NCI-H510A (cell line): ENCODE data around the gene TRIM65.
"Not testable (repeated sequence)": the region's sequence is repeated elsewhere in the genome, so short reads cannot be mapped to it uniquely, and the experiment has no call there.

Experiments
- DNase-seq: peaks from one replicate; lab custom pipeline; 2025; lab: John Stamatoyannopoulos, UW

The TRIM65 gene

DNA sequence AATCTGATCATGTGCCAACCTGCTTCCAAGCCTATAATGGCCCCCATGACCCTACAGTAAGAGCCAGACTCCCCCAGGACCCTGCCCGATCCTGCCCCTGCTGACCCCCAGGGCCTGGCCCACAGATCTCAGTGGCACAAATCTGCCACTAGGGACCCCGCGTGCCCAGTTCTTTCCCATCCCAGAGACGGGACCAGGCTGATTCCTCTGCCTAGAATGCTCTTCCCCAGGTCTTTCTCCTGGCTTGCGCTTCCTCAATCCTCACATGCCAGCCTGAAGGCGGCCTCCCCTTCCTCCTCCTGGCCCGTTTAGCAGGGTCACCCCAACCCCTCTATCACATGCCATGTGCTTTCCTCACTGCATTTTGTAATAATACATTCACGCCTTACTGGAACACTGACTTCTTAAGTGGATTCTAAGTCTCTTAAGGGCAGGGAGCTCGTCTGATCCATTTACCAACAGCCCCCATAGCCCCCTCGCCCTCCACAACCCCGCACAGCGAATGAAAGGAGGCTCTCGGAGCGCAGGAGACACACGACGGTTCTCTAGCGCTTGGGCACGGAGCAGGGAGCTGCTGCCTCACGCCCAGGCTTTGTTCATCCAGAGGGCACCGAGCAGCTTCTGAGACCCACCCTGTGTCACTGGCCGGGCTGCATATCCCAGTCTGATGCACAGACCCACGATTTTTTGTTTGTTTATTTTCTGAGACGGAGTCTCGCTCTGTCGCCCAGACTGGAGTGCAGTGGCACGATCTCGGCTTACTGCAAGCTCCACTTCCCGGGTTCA lies 1.2 kb downstream of the TRIM65 start:
- DNase-seq = no peak

DNA sequence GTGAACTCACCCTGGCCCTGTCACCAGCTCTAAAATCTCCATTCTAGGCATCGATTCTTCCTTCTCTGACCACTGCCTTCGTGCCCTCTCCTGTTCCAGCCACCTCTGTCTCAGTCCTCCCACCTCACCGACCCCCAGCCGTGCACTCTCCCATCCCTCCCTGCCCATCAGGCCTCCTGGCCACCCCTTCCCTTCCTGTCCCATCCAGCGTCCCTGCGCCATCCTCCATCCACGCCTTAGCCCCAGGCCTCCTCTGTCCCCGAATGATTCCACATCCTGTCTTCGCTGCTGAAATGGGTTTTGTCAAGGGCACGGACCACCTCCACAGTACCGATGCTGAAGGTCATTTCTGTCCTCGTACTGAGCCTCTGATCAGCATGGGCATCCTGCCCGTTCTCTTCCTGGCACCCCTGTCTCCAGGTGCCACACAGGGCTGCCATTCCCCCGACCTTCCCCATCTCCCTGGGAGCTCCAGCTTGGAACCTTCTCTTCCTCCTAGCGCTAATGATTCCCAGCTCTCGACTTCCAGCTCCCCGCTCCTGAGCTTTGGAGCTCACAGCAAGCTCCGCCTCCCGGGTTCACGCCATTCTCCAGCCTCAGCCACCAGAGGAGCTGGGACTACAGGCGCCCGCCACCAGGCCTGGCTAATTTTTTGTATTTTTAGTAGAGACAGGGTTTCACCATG lies 2.6 kb downstream of the TRIM65 start:
- DNase-seq = no peak

DNA sequence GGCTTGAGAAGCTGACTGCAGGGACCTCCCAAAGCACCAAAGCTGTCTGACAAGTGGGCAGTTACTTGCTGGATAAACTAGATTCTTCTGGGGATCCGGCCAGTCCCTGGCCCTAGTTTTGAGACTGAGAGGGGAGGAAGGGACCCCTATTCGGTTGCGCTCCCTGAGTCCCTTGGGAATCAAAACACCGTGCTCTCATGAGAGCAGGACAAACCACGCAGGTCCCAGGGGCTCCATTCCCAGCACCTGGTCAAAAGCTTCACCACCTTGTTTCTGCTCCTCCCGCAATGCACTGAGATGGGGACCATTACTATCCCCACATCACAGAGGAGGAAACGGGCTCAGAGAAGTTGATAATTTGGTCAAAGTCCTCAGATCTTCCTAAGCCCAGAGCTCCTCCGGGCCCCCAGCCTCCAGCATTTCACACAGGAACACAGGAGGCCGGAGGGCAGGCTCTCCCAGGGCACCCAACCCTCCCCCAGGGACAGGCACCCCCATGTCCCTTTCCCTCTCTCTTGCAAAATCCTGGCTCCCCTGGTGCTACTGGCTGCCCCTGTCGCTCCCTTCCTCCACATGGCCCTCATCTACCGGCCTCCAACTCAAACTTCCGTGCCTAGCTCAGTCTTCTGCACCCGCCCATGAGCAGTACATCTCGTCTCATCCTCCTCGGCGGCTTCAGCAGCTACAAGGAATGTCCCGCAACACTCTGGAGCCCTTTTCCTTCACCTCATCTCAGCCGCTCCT lies 3.3 kb downstream of the TRIM65 start:
- DNase-seq = no peak

DNA sequence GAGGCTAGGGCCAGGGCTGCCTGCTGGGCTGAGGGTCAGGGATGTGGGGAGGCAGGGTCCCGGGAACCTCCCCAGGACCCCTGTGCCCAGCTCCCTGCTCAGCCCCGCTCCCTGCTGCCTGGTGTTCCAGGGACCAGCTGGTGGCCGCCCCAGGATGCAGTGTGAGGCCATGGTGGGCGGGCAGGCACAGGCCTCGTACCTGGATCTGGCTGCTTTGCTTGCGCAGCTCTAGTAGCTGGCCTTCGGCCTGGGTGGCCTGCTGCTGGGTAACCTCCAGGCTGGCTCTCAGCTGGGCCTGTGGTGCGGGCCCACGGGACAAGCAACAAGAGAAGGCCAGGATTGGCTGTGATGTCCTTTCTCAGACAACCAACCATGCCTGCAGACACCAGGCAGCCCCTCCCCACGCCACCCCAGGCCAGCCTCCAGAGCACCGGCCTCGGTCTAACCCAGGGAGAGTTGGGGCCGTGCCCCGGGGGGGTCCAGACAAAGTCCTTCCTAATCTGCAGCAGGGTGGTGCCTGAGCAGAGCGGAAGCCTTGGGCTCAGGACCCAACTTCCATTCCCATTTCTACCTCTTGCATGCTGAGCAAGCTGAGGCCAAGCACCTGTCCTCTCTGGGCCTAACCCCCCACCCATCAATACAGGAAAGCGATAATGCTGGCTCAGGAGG lies 4.1 kb downstream of the TRIM65 start:
- DNase-seq = no peak

DNA sequence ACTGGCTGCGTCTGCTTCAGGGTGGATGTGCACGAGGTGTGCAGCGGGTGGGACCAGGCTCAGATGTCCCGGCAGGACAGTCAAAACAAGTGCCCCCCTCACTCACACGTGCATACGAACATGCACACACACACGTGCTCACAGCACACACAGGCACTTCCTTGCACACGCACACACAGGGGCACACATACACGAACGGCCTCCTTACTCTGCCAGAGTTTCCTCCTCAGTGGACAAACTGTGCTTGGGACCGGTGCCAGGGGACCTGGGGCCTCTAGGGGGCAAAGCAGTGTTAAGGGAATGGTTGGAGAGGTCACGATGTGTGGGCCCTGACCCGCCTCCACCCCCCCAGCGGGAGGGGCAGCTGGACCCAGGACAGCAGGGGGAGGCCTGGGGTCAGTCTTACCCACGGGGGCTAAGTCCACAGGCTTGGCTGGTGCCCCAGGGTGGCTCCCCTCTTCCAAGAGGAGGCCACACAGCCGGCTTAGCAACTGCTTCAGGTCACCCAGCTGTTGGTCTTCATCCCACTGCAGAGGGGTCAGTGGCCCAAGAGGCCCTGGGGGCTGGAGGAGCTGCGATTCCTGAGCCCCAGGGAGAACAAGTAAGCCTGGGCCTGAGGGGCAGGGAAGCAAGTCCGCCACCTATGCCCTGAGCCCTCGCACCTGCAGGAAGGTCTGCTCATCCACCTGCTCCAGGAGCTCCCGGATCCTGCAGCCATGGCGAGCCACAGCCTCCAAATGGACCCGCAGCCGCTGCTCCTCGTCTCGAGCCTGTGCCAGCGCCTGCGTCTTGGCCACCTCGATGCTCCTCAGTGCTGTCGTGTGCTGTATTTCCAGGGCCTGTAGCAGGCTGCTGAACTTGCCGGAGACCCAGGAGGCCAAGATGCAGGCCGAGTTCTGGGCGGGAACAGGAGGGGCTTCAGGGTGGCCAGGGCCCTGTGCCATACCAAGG lies 4.9 kb downstream of the TRIM65 start:
- no peak for DNase-seq

DNA sequence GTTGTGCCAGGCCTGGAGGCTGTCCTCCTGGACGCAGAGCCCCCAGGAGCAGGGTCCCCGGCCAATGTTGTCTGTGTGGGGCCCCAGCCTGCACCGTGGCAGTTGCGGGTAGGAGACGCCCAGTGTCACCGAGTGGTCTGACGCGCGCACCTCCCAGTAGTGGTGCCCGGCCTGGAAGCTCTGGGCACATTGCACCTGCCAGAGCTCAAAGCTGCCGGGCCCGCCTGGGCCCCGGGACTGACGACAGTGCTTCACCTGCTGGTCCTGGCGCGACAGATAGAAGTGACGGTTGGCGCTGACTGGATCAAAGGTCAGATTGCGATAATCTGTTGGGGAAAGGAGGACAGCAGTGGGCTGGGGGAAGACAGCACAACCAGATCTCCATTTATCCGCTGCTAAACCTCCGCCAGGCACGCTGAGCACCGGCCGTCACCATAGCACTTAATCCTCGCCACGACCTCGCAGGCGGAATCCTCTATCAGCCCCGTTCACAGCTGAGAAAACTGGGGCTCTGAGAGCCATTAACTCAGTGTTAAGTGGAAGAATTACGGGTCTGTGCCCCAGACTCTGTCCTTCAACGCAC lies 5.6 kb downstream of the TRIM65 start:
- no peak for DNase-seq

DNA sequence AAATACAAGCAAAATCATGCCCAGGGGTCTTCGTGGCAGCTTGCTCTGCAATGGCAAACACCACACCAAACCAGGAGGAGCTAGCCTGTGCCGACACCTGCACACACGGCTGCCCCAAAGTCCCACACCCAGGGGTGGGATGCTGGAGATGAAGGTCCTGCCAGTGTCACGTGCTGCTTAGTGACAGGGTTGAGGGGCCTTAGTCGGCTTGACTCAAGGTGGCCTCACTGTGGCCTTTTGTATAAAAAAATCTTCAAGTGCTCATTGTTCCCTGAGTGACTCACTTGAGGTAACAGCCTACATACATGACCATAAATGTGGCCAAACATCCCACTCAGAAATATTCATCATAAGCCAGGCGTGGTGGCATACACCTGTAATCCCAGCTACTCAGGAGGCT lies 7.3 kb downstream of the TRIM65 start:
- no peak for DNase-seq

DNA sequence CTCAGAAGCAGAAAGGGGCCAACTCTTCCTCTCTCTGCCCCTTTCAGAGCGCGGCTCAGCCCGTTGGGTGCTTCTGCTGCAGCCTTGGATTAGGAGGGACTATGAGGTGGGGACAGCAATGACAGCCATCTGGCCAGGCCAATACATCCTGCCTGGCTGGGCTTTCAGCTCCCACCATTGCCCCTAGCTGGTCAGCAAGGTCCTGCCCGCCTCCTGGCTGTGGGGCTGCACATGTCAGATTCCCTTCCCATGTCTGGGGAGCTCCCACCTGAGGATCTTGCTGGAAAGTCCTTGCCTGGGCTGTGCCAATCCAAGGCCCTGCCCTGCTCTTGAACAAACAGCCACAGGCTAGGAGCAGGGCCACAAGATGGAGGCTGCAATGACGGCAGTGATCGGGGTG lies 8.3 kb downstream of the TRIM65 start:
- no peak for DNase-seq

DNA sequence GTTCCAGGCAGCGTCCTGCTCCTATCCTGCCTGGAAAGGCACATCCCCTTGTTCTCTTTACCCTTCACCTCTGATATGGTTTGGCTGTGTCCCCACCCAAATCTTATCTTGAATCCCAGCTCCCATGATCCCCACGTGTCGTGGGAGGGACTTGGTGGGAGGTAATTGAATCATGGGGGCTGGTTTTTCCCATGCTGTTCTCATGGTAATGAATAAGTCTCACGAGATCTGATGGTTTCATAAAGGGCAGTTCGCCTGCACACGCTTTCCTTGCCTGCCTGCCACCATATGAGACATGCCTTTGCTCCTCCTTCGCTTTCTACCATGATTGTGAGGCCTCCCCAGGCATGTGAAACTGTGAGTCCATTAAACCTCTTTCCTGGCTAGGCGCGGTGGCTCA lies 10.9 kb downstream of the TRIM65 start:
- not testable (repeated sequence) for DNase-seq

DNA sequence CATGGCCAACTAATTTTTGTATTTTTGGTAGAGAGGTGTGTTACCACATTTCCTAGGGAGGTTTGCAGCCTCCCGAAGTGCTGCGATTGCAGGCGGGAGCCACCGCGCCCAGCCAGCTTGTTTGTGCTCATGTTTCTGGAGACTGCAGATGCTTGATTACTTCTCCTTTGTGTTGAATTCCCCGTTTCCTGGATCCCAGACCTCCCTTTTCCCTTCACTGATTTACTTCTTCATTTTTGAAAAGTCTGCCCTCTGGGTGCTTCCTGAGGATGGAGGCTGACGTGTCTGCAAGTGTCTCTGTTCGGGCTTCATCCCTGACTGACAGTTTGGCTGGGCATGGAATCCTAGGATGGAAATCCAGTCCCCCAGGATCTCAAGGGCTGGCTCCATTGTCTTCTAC lies 11.3 kb downstream of the TRIM65 start:
- DNase-seq = no peak

DNA sequence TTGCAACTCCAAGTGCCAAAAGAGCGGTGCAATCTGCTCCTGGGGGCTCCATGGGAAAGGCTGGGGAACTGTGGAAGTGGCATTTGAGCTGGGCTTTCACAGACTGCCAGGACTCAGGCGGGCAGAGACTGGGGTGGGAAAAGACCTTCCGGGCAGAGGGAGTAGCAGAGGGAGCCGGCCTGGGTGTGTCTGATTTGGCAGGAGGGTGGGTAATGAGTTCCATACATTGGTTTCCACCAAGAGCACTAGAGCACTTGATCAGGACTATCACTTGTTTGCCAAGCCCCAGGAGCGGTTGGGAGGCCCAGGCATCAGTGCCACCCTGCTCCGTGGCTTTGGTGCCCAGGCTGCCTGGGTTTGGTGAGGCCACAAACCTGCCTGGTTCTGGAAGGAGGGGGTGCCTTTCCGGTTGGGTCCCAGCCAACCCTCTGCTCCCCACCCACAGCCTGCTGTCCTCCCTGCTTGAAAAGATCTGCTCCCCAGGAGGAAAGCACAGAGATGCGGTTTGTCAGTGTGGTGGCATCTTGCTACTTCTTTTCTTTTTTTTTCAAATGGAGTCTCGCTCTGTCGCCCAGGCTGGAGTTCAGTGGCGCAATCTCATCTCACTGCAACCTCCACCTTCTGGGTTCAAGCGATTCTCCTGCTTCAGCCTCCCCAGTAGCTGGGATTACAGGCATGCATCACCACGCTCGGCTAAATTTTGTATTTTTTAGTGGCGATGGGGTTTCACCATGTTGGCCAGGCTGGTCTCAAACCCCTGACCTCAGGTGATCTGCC lies 14.9 kb downstream of the TRIM65 start:
- no peak for DNase-seq

DNA sequence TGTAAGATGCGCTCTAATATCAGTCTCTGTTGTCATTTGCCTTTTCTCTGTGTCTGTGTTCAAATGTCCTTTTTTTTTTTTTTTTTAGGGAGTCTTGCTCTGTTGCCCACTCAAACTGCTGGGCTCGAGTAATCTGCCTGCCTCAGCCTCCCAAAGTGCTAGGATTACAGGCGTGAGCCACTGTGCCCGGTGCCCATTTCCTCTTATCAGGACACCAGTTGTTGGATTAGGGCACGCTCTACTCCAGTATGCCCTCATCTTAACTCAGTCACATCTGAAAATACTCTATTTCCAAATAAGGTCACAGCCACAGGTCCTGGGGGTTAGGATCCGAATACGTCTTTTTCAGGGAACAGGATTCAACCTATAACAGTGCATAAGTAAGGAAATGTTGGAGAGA lies 16.5 kb downstream of the TRIM65 start:
- no peak for DNase-seq

DNA sequence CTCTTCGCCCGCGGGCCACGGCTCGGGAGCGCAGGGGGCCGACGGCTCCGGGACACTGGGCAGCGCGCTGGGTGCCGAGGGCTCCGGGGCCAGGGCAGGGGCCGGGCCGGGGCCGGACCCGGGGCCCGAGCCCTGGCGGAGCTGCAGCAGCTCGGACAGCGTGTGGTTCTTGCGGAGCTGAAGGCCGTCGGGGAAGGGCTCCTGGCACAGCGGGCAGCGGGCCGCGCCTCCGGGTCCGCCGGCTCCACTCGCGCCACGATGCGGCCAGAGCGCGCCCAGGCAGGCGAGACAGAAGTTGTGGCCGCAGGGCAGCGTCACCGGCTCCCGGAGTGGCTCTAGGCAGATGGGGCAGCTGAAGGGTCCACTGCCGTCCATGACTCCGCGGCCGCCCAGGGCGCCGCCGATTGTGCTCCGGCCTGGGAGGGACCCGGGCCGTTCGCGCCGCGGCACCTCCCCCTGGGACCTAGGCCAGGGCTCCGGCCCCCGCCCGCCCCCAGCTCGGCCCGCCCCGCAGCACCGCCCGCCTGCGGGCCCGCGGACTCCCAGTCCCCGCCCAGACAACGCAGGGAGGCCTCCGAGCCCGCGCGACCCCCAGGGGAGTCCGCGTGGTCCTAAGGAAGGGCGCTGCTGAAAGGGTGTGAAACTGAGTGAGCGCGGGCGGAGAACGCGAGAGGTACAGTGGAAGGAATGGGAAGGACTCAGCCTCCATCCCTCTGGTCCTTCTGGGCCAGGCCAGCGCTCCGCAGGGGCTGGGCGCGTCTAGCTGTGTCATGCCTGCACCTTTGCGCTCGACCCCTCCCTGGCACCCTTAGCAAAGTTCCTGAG lies 18.4 kb downstream of the TRIM65 start, which contains the start of gene TRIM47:
Gene TRIM47 (minus strand): TSS at position 408 of the 825 bp plus-strand sequence. CDS start 33 bp downstream, at position 375.
- DNase-seq = peak; percentile 52

DNA sequence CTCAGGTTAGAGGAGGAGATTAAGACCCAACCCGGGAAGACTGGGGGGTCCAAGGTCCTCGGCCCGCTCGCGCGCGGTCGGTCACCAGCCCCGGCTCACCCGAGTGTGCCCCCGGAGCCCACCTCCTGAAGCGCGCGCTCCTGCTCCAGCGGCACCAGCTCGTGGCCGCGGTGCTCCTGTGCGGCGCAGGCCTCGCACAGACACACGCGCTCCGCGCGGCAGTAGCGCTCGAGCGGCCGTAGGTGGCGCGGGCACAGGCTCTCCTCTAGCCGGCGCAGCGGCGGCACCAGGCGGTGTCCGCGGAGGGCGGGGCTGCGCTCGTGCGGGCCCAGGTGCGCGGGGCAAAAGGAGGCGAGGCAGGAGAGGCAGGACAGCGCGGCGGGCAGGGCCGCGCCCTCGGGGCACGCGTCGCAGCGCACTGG lies 19.0 kb downstream of the TRIM65 start:
- peak; percentile 44 for DNase-seq

DNA sequence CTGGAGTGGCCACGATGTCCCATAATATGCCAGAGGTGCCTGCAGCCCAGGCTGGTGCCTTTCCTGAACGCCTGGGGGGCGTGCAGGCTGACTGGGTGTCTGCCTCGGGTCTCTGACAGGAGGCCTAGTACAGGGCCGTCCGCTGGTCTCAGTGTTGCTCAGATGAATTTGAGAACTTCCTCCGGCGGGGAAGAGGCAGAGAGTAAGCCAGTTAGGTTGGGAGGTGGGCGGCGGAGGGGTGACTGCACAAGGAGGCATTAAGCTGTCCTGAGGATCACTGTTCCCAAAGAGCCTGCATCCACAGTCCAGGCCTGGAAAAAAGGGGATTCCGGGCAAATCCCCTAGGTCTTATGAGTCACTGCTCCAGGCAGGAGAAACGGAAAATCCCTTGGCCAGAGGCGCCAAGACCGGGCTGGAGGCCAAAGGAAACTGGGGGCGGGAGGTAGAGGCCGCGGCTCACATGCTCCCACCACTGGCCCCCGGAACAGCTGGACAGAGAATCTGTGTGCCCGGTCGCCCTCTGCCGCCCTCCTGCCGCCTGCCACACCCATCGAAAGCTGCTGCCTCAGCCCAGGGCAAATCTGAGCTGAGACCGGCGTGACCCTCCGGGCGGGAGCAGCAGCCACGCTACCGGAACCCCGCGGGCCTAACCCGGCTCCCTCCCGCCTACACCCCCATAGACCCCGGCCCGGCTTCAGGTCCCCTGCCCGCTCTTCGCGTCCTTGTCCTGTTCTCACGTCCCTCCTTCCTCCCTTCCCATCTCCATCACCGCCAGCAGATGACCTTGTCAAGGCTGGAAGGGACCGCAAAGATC lies 19.6 kb downstream of the TRIM65 start:
- DNase-seq = no peak

DNA sequence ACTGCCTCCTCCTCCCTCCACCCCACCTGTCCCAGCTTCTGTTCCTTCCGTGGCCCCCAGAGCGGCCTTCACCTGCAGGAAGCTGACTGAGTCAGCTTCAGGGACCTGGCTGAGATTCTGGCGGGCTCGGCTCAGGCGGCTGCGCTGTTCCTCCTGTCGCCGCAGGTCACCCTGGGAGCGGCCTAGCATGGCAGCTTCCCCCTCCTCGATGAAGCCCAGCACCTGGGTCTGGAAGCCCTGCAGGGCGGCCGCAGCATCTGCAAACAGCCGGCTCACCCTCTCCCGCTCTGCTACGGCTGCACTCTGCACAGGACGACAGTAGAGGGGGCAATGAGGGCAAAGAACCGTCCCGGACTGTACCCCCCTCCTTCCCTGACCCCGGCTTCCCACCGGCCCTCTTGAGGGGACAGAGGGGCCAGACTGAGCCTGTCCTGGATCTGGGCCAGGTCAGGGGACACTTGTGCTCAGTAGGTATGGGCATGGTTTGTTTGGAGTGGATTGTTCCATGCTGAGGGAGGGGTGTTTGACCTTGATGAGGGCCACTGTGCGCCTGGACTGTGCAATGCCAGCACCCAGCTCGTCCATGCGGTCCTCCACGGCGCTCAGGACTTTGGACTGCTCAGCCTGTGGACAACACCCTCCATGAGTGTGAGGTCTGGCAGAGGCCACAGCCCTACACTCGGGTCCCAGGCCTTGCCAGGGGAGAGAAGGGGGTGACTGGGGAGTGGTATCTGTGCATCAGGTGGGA lies 20.4 kb downstream of the TRIM65 start:
- DNase-seq = peak; percentile 87

DNA sequence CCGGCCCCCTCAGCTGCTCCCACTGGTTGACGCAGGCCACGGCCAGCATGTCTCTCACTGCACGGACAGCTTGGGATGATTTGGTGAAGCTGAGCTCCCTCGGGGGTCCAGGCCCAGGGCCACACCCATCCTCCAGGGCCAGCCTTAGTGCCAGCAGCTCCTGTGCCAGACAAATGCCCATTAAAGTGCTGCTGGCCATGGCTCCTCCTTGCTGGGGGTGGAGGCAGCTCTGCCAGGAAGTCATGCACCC lies 20.9 kb downstream of the TRIM65 start:
- DNase-seq = no peak
